GM18951 (cell line): ENCODE measurements around the gene ATP9A.
"Not testable (repeated sequence)": the region's sequence is repeated elsewhere in the genome, so short reads cannot be mapped to it uniquely, and the experiment has no call there.

ENCODE experiments used
- POLR2A ChIP-seq: IDR thresholded peaks from 4 replicates; pipeline ENCODE4 v1.6.1; 2011; ENCODE audit warnings: mild to moderate bottlenecking; ENCODE audit not compliant: insufficient read length, insufficient read depth; ENCODE audit errors: extremely low read depth
- in situ Hi-C: fragments of 300-500 bp; cut with MboI; formaldehyde crosslinking; loops from one replicate; pipeline ENCODE4 v1.12.0; 2022; ENCODE audit warnings: low sequenced_read_pairs, mixed read lengths, inconsistent platforms; ENCODE audit not compliant: unreplicated experiment

The ATP9A gene

DNA sequence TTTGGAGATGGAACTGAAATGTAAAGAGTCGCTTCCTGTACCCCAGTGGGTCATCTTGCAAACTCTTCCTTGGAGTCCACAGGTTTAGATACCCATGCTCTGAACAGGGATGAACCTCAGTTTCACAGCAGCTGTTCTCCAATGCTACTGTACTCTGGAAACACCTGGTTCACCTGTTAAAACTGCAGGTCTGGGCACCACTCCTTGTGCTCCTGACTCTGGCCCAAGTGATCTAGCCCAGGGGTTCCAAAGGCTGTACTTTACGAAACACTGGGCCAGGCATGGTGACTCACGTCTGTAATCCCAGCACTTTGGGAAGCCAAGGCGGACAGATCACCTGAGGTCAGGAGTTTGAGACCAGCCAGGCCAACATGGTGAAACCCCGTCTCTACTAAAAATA is 102.1 kb downstream of the ATP9A start:
- in situ Hi-C loops: no loop called here
- no peak for TF ChIP-seq POLR2A

DNA sequence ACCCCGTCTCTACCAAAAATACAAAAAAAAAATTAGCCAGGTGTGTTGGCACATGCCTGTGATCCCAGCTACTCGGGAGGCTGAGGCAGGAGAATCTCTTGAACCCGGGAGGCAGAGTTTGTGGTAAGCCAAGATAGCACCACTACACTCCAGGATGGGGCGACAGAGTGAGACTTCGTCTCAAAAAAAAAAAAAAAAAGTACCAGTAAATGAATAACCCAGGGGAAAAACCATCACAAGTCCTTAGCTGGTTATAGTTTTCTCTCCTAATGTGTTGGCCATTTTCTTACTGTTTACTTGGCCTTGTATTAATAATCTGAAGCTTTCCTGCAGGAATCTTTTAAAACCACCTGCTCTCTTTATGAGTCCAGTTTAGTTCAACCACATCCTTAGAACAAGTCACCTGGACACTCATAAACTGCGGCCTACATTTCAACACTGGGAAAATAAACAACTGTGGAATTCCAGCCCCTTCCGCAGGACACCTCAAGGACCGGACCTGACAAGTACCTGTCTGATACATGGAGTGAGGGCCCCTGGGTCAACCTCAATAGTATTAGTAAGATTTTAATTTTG is 102.6 kb downstream of the ATP9A start:
- in situ Hi-C loops: no loop called here
- no peak for TF ChIP-seq POLR2A

DNA sequence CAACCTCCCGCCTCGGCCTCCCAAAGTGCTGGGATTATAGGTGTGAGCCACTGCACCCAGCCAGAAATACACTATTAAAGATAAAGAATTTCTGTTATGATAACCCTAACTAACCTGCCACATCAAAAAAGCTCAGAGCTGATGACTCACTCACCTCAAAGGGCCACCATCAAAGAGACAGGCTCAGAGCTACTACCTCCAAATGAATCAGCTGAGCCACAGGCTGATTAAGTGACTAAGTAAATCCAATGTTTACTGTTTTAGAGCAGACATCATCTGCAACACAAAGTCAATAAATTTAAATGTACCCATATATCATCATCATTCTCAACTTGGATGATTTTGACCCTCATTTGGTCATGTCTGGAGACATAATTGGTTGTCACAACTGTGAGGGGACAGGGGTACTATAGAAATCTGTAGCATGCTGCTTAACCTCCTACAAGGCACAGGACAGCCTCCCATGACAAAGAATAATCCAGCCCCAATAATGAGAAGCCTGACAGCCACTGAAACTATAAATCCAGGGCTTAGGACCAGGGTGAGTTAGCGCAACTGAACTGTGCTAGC is 106.5 kb downstream of the ATP9A start:
- TF ChIP-seq POLR2A: no peak
- in situ Hi-C loops: no loop called here

DNA sequence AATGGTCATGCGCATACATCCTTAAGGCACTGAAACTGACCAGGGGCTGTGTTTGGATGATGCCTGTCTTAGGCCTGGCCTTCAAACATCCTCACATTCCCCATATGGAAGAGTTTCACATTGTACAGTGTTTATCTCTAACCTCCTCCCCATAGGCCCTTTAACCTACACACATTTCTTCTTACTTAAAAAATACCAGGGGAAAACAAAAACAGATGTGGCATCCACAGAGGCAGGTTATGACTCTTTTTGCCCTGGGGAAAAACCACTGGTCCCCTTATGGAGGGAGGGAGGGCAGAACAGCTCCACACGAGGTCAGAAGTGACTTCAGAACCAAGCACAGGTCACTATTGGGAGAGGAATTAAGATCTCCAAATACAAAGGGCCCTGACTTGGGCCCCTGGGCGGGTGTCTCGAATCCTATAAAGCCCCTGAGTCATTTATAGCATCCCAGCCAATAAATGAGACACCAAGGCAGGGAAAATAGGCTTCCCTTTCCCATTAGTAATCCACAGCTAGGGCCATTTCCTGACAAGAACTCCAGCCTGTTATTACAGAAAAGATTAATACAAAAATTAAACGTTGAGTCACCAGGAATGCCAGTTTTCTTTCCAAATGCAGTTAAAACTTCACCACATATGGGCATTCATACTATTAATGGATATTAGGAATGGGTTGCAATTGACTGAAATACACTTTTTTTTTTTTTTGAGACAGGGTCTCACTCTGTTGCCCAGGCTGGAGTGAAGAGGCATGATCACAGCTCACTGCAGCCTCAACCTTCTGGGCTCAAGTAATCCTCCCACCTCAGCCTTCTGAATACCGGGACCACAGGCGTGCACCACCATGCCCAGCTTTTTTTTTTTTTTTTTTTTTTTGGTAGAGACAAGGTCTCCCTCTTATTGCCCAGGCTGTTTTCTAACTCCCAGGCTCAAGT is 107.2 kb downstream of the ATP9A start:
- no peak for TF ChIP-seq POLR2A
- in situ Hi-C loops: no loop called here

DNA sequence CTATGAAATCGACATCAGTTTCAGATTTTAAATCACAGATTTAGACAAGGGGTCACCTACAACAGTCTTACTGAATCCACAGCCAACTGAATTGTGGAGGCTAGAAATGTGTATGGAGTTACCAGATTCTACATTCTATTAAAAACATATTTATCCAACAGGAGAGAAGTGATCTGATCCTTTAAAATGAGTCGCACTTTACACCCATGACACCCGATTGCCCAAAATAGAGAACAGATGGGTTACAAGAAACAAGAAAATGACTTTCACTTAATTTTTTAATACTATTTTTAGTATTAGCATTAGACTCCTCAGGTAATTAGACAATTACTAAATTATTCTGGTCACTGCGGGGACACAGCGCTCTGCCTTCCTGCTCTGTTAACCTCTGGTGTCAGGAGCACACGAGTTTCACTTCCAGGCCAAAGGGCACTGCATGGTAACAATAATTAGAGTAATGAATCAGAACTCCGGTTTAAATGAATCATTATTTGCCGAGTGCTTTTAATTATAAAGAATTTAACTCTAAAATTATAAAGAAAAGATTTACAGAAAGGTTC is 108.6 kb downstream of the ATP9A start:
- in situ Hi-C loops: no loop called here
- no peak for TF ChIP-seq POLR2A

DNA sequence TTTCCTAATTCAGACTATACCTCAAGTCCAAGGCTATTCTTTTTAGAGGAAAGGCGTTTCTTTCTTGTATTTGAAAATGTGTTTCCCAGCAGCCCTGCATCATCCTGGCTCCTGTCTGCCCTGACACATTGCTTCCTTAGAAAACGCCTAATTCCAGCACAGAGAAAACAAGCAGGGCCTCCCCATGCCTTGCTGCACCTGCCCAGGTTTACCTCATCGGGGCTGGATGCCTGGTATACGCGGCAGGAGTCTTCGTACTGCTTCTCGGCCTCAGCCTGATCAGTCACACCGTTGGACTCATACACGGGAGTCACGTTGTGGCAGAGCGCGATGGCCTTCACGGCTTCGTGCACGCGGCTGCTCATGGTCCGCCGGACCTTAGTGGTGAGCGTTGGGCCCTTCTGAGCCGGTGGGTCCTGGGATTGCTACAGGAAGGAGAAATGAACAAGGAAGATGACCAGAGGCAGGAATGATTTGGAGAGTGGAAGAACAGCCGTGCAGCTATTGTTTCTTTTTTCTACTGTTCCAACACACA is 111.4 kb downstream of the ATP9A start:
- no peak for TF ChIP-seq POLR2A
- in situ Hi-C loops: no loop called here

DNA sequence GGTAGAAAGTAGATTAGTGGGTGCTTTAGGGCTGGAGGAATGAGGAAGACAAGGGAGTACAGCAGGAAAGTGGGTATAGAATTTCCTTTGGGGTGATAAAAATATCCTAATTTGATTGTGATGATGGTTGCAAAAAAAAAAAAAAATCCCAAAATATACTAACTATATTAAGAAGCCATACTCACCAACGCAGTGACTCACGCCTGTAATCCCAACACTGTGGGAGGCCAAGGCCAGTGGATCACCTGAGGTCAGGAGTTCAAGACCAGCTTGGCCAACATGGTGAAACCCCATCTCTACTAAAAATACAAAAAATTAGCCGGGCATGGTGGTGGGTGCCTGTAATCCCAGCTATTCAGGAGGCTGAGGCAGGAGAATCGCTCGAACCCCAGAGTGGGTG is 112.1 kb downstream of the ATP9A start:
- in situ Hi-C loops: not testable (repeated sequence)

DNA sequence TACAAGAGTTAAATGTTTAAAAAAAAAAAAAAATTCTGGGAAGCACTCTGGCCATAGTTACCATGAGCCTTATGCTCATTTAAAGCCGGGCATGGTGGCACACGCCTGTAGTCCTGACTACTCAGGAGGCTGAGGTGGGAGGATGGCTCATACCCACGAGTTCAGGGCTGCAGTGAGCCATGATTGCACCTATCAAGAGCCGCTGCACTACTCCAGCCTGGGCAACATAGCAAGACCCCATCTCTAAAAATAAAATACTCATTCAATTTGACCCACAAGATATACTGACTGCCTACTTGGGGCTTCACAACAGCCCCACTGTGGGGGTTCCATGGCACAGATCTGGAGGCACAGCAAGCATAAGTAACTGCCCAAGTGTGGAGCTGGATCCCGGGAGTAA is 113.7 kb downstream of the ATP9A start:
- in situ Hi-C loops: no loop called here
- no peak for TF ChIP-seq POLR2A

DNA sequence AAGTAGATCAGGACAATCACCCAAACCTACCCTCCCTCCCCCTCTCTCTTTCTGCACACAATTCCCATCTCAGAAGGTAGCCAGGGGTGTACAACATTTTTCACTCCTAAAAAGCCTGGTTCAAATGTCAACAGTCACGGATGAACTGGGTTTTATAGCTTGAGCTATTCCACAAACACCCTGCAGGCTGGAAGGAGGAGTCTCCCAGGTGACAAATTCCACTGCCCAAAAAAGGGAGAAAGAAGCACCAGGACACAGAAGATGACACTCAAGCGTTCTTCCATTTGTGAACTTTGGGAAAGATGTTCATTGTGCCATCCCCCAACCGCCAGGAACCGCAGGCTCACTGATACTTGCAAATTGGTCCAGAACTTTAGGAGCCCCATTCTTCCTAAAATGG is 114.1 kb downstream of the ATP9A start:
- in situ Hi-C loops: no loop called here

DNA sequence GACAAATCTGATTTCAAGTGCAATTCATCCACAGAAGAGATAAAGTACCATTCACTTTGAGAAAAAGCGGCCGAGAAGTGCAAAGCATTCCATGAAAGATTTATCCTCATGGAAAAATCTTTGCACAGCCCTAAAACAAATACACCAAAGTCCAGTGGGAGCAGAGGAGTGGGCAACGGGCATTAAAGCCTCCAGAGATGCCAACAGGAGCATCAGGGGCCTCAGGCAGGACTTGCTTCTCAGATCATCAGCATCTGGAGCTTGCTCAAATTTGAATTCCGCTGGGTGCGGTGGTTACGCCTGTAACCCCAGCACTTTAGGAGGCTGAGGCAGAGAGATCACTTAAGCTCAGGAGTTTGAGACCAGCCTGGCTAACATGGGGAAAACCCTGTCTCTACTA is 115.0 kb downstream of the ATP9A start:
- TF ChIP-seq POLR2A: no peak
- in situ Hi-C loops: no loop called here

More for the DNA sequence above, 114.1 kb downstream of the ATP9A start:
- no peak for TF ChIP-seq POLR2A

DNA sequence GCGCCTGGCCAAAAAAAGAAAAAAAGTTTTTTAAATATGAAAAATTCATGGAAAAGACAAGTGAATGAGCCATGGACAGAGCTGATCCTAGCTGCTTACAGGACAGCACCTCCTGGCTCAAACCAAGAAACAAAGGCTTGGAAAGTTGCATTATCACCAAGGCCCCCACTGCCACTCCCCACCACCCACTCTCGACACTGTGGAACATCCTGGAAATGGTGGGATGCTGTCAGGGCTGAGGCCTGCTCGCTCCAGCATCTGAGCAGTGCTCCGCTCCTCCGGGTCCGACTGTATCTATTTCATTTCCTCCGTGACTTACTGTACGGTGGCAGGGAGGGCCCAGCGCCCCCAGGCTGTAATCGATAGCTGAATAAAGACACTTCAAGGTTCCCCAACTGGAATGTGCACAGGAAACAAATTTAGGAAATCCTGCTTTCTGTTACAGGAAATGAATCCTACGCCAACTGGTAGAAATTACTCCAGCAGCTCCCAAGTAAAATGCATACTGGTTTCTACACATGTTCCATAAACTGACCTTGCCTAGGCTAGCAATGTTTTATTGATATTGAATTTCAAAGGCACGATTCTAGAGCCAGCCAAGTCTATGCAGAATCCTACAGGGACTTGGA is 116.2 kb downstream of the ATP9A start:
- in situ Hi-C loops: no loop called here
- no peak for TF ChIP-seq POLR2A

DNA sequence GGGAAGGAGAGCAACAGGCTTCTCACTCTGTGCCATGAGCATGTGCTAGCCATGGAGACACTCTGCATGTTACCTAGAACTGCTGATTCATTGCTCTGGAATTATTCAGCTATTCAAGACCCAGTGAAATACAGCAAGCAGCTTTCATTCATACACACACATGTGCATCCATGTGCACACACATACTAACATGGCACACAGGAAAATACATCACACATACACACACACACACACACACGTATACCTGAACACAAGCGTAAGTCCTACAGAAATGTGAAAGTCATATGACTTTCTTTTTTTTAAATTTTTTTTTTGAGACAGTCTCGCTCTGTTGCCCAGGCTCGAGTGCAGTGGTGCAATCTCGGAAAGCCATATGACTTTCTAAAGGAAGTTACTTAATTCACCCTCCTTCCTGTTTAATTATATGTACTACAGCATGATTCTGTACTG is 117.5 kb downstream of the ATP9A start:
- in situ Hi-C loops: no loop called here
- TF ChIP-seq POLR2A: no peak

DNA sequence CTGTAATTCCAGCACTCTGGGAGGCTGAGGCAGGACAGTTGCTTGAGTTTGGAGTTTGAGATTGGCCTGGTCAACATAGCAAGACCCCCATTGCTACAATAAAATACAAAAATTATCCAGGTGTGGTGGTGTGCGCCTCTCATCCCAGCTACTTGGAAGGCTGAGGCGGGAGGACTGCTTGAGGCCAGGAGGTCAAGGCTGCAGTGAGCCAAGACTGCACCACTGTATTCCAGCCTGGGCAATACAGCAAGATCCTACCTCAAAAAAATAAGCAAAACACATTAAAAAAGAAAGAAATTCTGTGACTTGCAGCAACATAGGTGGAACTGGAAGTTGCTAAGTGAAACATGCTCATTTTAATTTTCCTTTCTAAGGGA is 119.6 kb downstream of the ATP9A start:
- in situ Hi-C loops: no loop called here
- TF ChIP-seq POLR2A: no peak
